ENCODE data around the gene FMOD.

- TF ChIP-seq CTCF (IDR thresholded peaks at IDR 0.05; ENCODE audit: insufficient read depth, low read length, poor library complexity, severe bottlenecking) (no peak), EZH2phosphoT487 (conservative IDR thresholded peaks at IDR 0.05; ENCODE audit: low read length) (no peak)
Measured at GRCh38 chr1:203395751-203396150, 44.8 kb upstream of the FMOD start.
